GM10266 (cell line): ENCODE measurements around the gene IRGQ.
"Not testable (repeated sequence)": the region's sequence is repeated elsewhere in the genome, so short reads cannot be mapped to it uniquely, and the experiment has no call there.

ENCODE experiments used
- DNase-seq: peaks from one replicate; pipeline ENCODE4 v3.0.0; 2012; ENCODE audit errors: extremely low spot score
- CTCF ChIP-seq: IDR thresholded peaks from 2 replicates; pipeline ENCODE4 v1.5.1; 2012; ENCODE audit warnings: mild to moderate bottlenecking, low read depth; ENCODE audit not compliant: control insufficient read depth, insufficient read depth; ENCODE audit errors: missing control alignments

The IRGQ gene

GRCh38 chr19:43639519-43640423 is 43.8 kb upstream of the IRGQ start, which contains the start of gene CADM4:
Gene CADM4, minus strand, starts transcription at chr19:43639850. Its CDS starts 60 bp downstream, at chr19:43639790.
- peak; percentile 84 for DNase-seq
- TF ChIP-seq CTCF, result no peak

GRCh38 chr19:43638995-43639518 is 43.1 kb upstream of the IRGQ start:
- no peak for DNase-seq
- TF ChIP-seq CTCF, result no peak

- no peak for DNase-seq
- TF ChIP-seq CTCF, result no peak
These were observed 42.5 kb upstream of the IRGQ start for GRCh38 chr19:43638214-43638994.

- DNase-seq, result no peak
These were observed 40.3 kb upstream of the IRGQ start for GRCh38 chr19:43636121-43636683.

GRCh38 chr19:43635561-43635940 is 39.6 kb upstream of the IRGQ start:
- not testable (repeated sequence) for DNase-seq

More at GRCh38 chr19:43636121-43636683, 40.3 kb upstream of the IRGQ start:
- no peak for TF ChIP-seq CTCF

- no peak for DNase-seq
- TF ChIP-seq CTCF, result no peak
These were observed 39.1 kb upstream of the IRGQ start for GRCh38 chr19:43634872-43635560.

- DNase-seq, result no peak
- TF ChIP-seq CTCF, result no peak
These were observed 38.6 kb upstream of the IRGQ start for GRCh38 chr19:43634506-43634871.
